K562 (cell line): ENCODE results near the gene RET. TPM values are rescaled to one million over a fixed set of nuclear protein-coding genes. Genes with fewer than 3 reads are reported as not detected.

ENCODE experiments used
- ATAC-seq: fragments of 200-7000 bp; cut with Tn5 transposase; 3 replicates; pipeline ENCODE4 v1.9.1; 2020; ENCODE audit warnings: moderate library complexity
- BruUV-seq: library from RNA; stranded (reverse); fragments of 400-500 nt; replicated peaks from 2 replicates; lab custom pipeline; 2021; lab: Mats Ljungman, UMichigan
- CTCF ChIA-PET: fragments of 300-600 bp; formaldehyde crosslinking; extraction: SDS; loops from one replicate; lab custom pipeline; 2021; ENCODE audit warnings: low intra/inter-chr PET ratio; lab: Yijun Ruan, JAX
- POLR2A ChIA-PET: fragments of 300-600, 350-650 bp; sonication (Branson Sonifier 250); formaldehyde crosslinking; extraction: SDS; loops from one replicate; lab custom pipeline; 2021; ENCODE audit warnings: antibody characterized with exemption, inconsistent platforms; lab: Yijun Ruan, JAX
- DNase-seq, 4 experiments: peaks; one replicate each; pipeline versions ENCODE4 v3.0.0 to v3.0.0-alpha.2; 2011 to 2018; ENCODE audit warnings: low spot score in 3 of 4, mixed read lengths in 3 of 4; ENCODE audit errors: extremely low read depth in 1 of 4
- FAIRE-seq: peaks from 2 replicates; lab custom pipeline; 2011; peaks lifted over from hg19 to GRCh38; lab: Jason Lieb, UNC
- H2AFZ ChIP-seq: 2 replicates; pipeline ENCODE4 v1.6.0; 2011; ENCODE audit warnings: low read depth, low read length, control low read depth, inconsistent platforms
- H3K27ac ChIP-seq: fragments of 200-600 bp; 3 replicates; pipeline ENCODE4 v1.8.0; 2011; ENCODE audit warnings: low read depth, mild to moderate bottlenecking, control low read depth, inconsistent platforms, low read length, moderate library complexity, mixed read lengths; ENCODE audit errors: extremely low read depth
- H3K27me3 ChIP-seq, 2 experiments: fragments of 300-600 bp in 1 of 2; 2 replicates in 1 of 2; 3 replicates in 1 of 2; pipeline versions ENCODE4 v1.6.0 to v1.8.0; 2011; ENCODE audit warnings: inconsistent platforms in 2 of 2, low read length in 2 of 2, mild to moderate bottlenecking in 1 of 2, mixed read lengths in 1 of 2, moderate library complexity in 1 of 2; ENCODE audit not compliant: control insufficient read depth in 2 of 2, insufficient read depth in 2 of 2
- H3K36me3 ChIP-seq: fragments of 300-600 bp; 3 replicates; pipeline ENCODE4 v1.8.0; 2011; ENCODE audit warnings: mild to moderate bottlenecking, low read length, inconsistent platforms; ENCODE audit not compliant: control insufficient read depth, insufficient read depth
- H3K4me1 ChIP-seq, 2 experiments: fragments of 200-600 bp in 1 of 2; replicated peaks in 1 of 2; 2 replicates in 1 of 2; 3 replicates in 1 of 2; pipeline versions ENCODE4 v1.5.1 to v1.8.0; 2011; ENCODE audit warnings: inconsistent platforms in 2 of 2, low read length in 2 of 2, mild to moderate bottlenecking in 1 of 2, mixed read lengths in 1 of 2, moderate library complexity in 1 of 2; ENCODE audit not compliant: control insufficient read depth in 2 of 2, insufficient read depth in 2 of 2
- H3K4me2 ChIP-seq: 2 replicates; pipeline ENCODE4 v1.6.1; 2011; ENCODE audit warnings: low read length, control low read depth, inconsistent platforms, mixed read lengths; ENCODE audit not compliant: insufficient read depth
- H3K4me3 ChIP-seq: fragments of 200-600 bp; sonication (generic), shearing (Covaris generic); 2 replicates; pipeline ENCODE4 v1.5.1; 2016; ENCODE audit warnings: control low read depth, inconsistent platforms
- H3K79me2 ChIP-seq: fragments of 200-600 bp; 3 replicates; pipeline ENCODE4 v1.8.0; 2011; ENCODE audit warnings: low read length, inconsistent platforms; ENCODE audit not compliant: control insufficient read depth, insufficient read depth
- H3K9ac ChIP-seq, 2 experiments: 2 replicates each; pipeline versions ENCODE4 v1.6.0 to v1.6.1; 2011; ENCODE audit warnings: low read depth in 2 of 2, low read length in 2 of 2, control low read depth in 1 of 2, inconsistent platforms in 1 of 2, mild to moderate bottlenecking in 1 of 2, mixed read lengths in 1 of 2; ENCODE audit not compliant: insufficient read depth in 1 of 2
- H3K9me1 ChIP-seq: one replicate; pipeline ENCODE4 v1.6.0; 2011; ENCODE audit warnings: inconsistent platforms, mild to moderate bottlenecking, low read length, moderate library complexity; ENCODE audit not compliant: control insufficient read depth, insufficient read depth
- H3K9me3 ChIP-seq: replicated peaks from 2 replicates; pipeline ENCODE4 v1.5.1; 2011; ENCODE audit warnings: low read depth, low read length, inconsistent platforms; ENCODE audit not compliant: control insufficient read depth, insufficient read depth
- H4K20me1 ChIP-seq: replicated peaks from 2 replicates; pipeline ENCODE4 v1.6.1; 2011; ENCODE audit warnings: low read length, inconsistent platforms, mixed read lengths; ENCODE audit not compliant: control insufficient read depth, insufficient read depth
- CBFA2T2 ChIP-seq: fragments of 450-650 bp; conservative IDR thresholded peaks from 2 replicates; pipeline ENCODE4 v1.6.1; 2017; ENCODE audit warnings: mild to moderate bottlenecking
- NFYB ChIP-seq: IDR thresholded peaks from 2 replicates; pipeline ENCODE4 v1.6.1; 2011; ENCODE audit warnings: mild to moderate bottlenecking, moderate library complexity; ENCODE audit not compliant: insufficient read length; ENCODE audit errors: extremely low read depth
- PHF21A ChIP-seq: fragments of 450-650 bp; IDR thresholded peaks from 2 replicates; pipeline ENCODE4 v1.6.1; 2017; ENCODE audit warnings: low read depth, borderline replicate concordance
- SMAD3 ChIP-seq: fragments of 450-650 bp; formaldehyde crosslinking; conservative IDR thresholded peaks from 2 replicates; pipeline ENCODE4 v1.4.0; 2020; ENCODE audit warnings: mild to moderate bottlenecking
- WGBS: fragments of 100-300 bp; shearing (Covaris generic); methylation state at CpG from one replicate; pipeline ENCODE4 v1.1.6; 2016; ENCODE audit warnings: low coverage, mixed read lengths; ENCODE audit not compliant: insufficient coverage; ENCODE audit errors: missing lambda C conversion rate; 5-methylcytosine and 5-hydroxymethylcytosine counted together
- in situ Hi-C: fragments of 300-500 bp; cut with MboI; formaldehyde crosslinking; loops from 4 replicates; pipeline ENCODE4 v1.15.0; 2018; ENCODE audit warnings: inconsistent platforms, mixed read lengths
- intact Hi-C: fragments of 100-400 bp; cut with micrococcal nuclease; formaldehyde crosslinking; loops from 2 replicates; pipeline ENCODE4 v1.14.2; 2022
- polyA plus RNA-seq, 8 experiments: library from polyadenylated mRNA; depleted of rRNA in 4 of 8; stranded (reverse) in 5 of 8; unstranded in 3 of 8; fragments of >200 nt; fragmentation: Nextera tagmentation in 2 of 8; fragmentation: Illumina TruSeq in 1 of 8; extraction: Ambion mirVana in 2 of 8; extraction: Trizol in 1 of 8; gene quantifications; 2 replicates each; pipeline versions ENCODE4 v1.2.1 to v1.2.3, GENCODE V29; 2011 to 2014; ENCODE audit warnings: inconsistent platforms in 1 of 8, missing spikeins in 1 of 8
- total RNA-seq, 7 experiments: library from RNA; depleted of rRNA in 6 of 7; stranded (reverse); fragments of >200 nt in 6 of 7; fragmentation: Illumina TruSeq in 2 of 7; extraction: Trizol in 2 of 7; gene quantifications; 2 replicates each; pipeline versions ENCODE4 v1.2.1 to v1.2.3, GENCODE V29; 2011 to 2021; ENCODE audit warnings: low replicate concordance in 1 of 7

Gene RET
- total and polyA plus RNA-seq, 9 of the 15 experiments (the other 6 are each of a cell fraction or from before 2014, with no cell fraction given) = 0.04 to 0.05 TPM; not detected in 7

GRCh38 chr10:43125881-43126731, 49.2 kb downstream of the RET start:
- no peak for ATAC-seq
- no TSS peak for BruUV-seq
- intact Hi-C loops = no loop called here
- H3K4me3 ChIP-seq = no peak overlapping the region
- peaks cover 34 to 71% of the 10 kb centered on the region in 2 experiments for H3K27me3 ChIP-seq
- CTCF ChIA-PET = no interaction called here
- no peak overlapping the region for H2AFZ ChIP-seq
- H3K79me2 ChIP-seq = no peaks in the 10 kb centered on the region
- no peak overlapping the region for H3K27ac ChIP-seq
- H3K9me3 ChIP-seq = no peaks in the 10 kb centered on the region
- POLR2A ChIA-PET = interaction anchor here (0.8 kb wide), 1 partner anchor 39 kb away, joined by 6 read pairs; no protein-coding TSS in a partner anchor
- peaks cover 2 to 9% of the 10 kb centered on the region in 2 experiments; a peak in 2 of 5 replicates for H3K4me1 ChIP-seq
- WGBS = 1% methylated on average over 23 of the region's 23 CpGs
- TF ChIP-seq NFYB (no peak), PHF21A (no peak), SMAD3 (CRISPR knock-in tag) (no peak), CBFA2T2 (no peak)
- no peak for FAIRE-seq
- no peak overlapping the region; a peak in 1 of 4 replicates for H3K9ac ChIP-seq
- no peak for DNase-seq
- H3K9me1 ChIP-seq = no peaks in the 10 kb centered on the region
- H3K4me2 ChIP-seq = no peak overlapping the region
- in situ Hi-C loops = no loop called here
- H3K36me3 ChIP-seq = no peaks in the 10 kb centered on the region
- H4K20me1 ChIP-seq = no peaks in the 10 kb centered on the region
